GM21381 (cell line): ENCODE measurements around the gene ZNF214.

Experiments
- ATAC-seq: cut with Tn5 transposase; IDR thresholded peaks from one replicate; pipeline ENCODE4 v1.9.1; 2021; ENCODE audit warnings: mild to moderate bottlenecking, moderate library complexity; ENCODE audit not compliant: unreplicated experiment

Gene ZNF214

GRCh38 chr11:7020183-7020917 lies at the start of gene ZNF214, which contains the start of gene NLRP14:
Gene ZNF214 (minus strand): TSS chr11:7020346. CDS start chr11:7002835, 17,511 bp downstream.
Gene NLRP14 (plus strand): TSS chr11:7020479. CDS start chr11:7038587, 18,108 bp downstream.
- no peak for ATAC-seq

GRCh38 chr11:7062534-7062933 lies 42.4 kb upstream of the ZNF214 start:
- no peak for ATAC-seq

DNA sequence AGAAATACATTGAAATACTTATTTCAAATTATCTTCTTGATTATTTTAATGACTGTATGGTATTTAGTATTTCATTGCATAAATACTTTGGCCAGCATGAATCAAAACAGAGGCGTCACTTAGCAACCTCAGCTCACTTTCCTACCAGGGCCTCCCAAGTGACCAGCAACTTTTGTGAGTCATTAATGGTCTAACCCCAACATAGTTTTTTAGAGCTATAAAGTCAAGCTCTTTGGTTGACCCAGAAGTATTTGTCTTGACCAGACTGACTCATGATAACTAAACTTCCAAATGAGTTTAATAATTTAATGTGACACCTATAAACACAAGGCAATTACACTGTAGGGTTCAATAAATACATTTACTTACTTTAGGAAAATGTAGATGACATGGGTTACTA lies 40.7 kb upstream of the ZNF214 start:
- no peak for ATAC-seq

GRCh38 chr11:7057641-7058040 lies 37.5 kb upstream of the ZNF214 start:
- no peak for ATAC-seq

DNA sequence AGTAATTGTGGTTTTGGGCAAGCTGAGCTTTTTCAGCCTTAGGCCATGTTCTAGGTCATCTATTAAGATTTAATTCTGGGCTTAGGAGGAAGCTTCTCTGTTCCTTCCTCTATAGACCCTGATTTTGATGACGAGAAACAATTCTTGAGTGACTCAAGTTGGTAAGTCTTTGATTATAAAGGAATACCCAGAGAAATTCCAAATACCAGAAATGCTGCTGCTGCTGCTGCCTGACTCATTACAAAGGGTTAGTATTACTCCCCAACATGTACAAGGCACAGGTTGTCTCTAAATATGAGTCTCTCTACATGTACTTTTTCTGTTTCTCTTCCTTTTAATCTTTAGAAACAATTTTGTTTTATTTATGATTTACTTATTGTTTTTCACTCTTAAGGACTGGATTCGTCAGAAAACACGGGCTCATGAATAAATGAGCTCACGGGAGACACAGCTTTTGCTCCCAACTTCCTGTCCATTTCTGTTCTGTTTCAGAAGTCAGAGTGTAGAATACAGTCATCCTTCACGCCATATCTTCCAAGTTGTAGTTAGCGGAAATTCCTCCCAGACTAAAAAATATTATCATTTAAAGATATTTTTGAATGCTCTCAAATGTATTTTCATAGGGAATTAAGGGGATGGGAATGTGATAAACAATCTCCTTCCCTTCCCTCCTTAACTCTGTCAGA lies 36.8 kb upstream of the ZNF214 start:
- ATAC-seq, result no peak

DNA sequence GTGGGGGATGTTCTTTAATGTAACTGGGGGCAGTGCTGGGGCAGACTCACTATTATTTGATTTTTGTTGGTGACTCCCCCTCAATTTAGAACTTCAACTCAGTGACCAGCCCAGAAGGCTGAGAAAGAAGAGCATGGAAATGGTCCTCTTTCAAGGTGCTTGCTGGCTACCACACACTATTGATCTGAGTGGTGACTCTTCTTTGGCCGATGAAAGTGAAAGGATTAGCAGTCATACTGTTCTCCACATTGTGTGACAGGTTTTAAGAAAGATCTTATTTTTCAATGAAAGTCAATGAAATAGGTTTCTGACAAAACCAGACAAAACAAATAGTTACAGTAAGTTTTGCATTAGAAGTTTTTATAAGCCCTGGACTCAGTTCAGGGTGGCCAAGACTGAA lies 30.0 kb upstream of the ZNF214 start:
- no peak for ATAC-seq

DNA sequence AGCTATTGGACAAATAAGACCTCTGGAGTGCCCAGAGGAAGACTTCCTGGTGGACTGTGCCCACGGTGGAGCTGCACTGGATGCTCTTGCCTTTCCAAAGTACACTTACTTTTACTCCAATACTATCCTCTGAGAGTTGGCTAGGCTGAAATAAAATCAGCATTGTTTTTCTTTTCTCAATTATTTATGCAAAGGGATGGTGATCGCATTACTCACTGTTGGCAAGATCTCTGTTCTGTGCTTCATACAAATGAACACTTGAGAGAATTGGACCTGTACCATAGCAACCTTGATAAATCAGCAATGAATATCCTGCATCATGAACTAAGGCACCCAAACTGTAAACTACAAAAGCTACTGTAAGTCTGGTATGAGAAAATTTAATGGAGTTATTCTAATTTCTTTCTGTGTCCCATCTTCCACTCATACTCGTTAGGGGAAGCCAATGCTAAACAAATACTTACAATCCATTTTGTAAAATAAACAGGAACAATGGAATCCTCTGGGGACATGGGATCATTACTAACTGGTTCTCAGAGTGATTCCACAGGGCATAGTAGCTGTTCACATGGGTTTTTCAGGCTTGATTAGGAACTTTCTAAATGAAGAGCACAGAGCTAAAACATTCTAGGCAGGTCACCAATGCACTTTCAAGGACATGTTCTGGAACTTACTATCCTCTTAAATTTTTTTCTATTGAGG lies 26.5 kb upstream of the ZNF214 start:
- no peak for ATAC-seq

GRCh38 chr11:7034019-7034418 lies 13.9 kb upstream of the ZNF214 start:
- no peak for ATAC-seq

DNA sequence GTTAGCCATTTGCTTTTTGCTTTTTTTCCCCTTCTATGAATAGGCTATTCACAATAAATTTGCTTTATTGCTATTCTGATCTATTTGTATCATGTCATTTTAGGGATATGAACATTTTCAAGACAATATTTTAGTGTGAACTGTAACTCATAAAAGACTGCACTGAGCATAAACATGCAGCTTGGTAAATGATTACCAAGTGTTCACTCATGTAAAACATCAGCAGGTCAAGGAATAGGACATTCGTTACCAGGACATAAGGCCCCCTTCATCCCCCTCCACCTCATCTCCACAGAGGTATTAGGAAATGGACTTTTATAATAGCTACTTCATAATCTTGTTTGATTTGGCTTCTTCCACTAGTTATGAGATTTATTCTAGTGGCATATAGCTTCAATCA lies 12.5 kb upstream of the ZNF214 start:
- no peak for ATAC-seq

- no peak for ATAC-seq
Measured at GRCh38 chr11:7031471-7031871, 11.3 kb upstream of the ZNF214 start.

- no peak for ATAC-seq
Measured at GRCh38 chr11:7030836-7031235, 10.7 kb upstream of the ZNF214 start.

DNA sequence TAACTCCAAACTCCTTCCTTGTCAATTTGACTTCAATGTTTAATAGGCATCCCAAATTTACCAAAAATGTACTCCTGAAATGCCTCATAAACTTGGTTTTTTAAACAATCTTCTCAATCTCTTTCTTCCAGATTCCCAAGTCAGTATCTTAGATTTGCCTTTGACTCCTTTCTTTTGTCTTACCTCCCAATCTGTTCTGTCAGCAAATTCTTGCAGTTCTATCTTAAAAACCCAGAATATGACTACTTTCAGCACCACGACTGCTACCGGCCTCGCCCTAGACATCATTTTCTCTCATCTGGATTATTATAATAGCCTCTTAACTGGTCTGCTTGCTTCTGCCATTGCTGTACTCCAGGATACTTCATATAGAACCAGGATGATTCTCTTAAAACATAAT lies 8.0 kb upstream of the ZNF214 start:
- ATAC-seq, result no peak

- ATAC-seq, result no peak
Measured at GRCh38 chr11:7021318-7021717, 1.2 kb upstream of the ZNF214 start.

DNA sequence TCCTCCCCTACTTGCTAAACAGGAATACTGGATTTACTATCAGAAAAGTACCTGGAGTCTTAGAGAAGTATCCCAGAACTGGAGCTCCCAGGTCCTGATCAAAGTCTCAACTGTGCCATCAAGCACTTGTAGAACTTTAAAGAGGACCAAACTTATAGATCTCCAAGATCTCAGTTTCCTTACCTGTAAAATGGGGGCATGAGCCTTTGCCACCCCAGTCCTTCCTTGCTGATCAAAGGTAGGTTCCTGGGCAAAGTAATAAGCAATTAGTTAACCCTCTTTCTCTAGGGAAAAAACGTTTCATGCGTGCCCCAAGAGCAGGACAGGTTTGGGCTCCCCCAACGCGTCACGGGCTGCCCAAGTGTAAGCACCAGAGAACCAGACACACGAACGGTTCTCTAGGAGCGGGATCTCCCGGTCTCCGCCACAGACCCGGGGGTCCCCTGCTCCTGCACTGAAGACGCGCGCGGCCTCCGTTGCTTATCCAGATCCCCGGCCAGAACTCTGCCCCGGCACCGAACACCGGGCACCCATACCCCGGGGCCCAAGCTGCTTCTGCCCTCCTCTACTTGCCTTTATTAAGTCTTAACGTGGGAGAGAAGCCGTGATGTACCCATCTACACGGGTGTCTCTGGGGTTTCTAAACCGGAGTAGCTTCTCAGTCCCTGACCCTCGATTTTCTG lies 505 bp downstream of the ZNF214 start:
- no peak for ATAC-seq

GRCh38 chr11:7016011-7016410 lies 4.1 kb downstream of the ZNF214 start:
- ATAC-seq, result no peak

DNA sequence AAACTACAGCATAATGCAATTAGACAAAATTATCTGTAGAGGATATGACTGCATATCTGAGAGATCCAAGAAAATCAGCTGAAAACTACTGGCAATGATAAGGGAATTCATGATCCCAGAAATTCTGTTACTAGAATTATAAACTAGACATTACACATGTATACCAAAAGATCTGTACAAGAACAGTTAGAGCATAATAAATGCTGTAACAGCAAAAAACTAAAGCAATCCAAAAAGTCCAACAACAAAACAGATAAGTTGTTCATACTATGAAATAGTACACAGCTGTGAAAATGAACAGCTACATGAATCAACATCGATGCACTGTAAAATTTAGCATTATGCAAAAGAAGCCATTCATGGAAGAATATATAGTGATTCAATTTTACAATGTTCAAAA lies 6.0 kb downstream of the ZNF214 start:
- ATAC-seq, result no peak

- ATAC-seq, result no peak
Measured at GRCh38 chr11:7004482-7004881, 15.7 kb downstream of the ZNF214 start.

- ATAC-seq, result no peak
Measured at GRCh38 chr11:6995703-6996102, 24.4 kb downstream of the ZNF214 start.

DNA sequence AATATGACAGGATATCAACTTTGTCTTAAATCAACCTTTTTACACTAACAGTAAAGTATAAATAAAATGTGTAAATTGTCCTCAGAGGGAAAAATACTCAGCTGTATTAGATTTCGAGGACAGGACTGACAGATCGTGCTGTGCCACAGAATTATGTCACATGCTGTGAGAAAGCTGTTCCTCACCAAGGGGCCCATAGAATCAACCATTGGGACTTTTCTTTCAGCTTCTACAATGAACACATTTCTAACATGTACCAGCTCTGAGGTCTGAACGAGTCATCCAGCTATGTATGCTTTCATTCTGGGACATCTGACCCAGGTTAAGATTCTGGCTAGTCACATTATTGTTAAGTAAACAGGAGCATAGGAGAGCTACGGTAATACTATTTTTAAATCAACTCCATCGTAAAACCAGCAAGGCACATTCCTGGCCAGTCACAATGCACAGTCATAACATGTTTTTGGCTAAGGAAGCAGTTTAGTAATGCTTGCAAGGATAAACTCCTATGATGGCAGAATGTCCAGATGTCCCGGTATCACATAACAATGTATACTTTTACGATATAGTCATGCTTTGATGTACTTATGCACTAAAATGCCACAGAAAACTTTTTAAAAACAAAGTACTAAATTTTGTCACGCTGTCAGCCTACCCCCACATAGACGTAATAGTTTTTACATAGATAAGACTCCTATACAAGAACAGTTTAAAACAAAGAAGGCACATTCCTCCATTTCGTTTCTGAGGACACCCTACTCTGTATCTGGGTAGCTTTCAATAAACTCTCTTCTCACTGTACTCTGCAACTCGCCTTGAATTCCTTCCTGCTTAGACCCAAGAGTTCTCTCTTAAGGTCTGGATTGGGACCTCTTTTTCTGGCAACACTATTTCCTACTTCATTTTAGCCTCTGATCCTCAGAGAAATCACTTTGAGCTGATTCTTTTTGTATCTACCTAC lies 27.4 kb downstream of the ZNF214 start:
- ATAC-seq, result no peak

- ATAC-seq, result no peak
Measured at GRCh38 chr11:6992026-6992425, 28.1 kb downstream of the ZNF214 start.
